ENCODE measurements around the gene LAPTM4A. TPM values are rescaled to one million over a fixed set of nuclear protein-coding genes. Genes with fewer than 3 reads are reported as not detected.

Gene LAPTM4A
- total RNA-seq, 1 donor from 2014 or later: 242 TPM

DNA sequence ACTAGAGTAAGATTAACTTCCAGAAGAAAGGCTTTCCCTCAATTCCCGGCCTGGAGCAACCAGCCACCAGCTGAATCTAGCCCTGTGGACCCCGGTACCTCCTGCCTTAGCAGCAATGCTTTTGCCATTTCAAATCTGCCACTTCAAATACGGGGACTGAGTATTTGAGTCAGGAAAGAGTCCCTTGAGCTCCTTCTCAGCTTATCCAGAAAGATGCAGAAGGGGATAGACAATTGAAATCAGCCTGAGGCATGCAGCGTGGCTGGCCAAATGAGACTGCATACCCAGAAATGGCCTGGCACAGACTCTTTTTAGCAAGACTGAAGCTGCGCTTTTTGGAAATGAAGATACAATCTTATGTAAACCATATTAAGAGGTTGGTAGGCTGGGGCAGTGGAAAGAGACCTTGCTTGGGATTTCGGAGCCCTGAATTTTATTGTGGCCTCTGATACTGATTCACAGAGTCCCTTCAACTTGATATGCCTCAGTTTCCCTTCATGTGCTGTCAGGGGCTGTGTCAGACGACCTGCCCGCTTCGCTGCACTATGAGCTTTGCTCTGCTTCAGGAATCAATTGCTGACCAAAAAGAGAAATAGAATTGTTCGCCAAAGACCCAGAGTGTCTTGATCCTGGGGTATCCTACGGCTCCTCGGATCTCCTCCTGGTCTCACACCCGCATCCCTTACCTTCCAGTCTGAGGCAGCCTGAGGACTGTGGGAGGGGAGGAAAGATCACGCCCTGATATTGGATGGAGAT lies 40.0 kb downstream of the LAPTM4A start:
- DNase-seq (ENCODE audit: missing footprints) (no peak), ATAC-seq (no peak)
- intact Hi-C loops (cut with DNase I): no loop called here

GRCh38 chr2:20008703-20009102 lies 42.7 kb downstream of the LAPTM4A start:
- no peak for DNase-seq (ENCODE audit: missing footprints)
- intact Hi-C loops (cut with DNase I): no loop called here
- no peak for ATAC-seq

DNA sequence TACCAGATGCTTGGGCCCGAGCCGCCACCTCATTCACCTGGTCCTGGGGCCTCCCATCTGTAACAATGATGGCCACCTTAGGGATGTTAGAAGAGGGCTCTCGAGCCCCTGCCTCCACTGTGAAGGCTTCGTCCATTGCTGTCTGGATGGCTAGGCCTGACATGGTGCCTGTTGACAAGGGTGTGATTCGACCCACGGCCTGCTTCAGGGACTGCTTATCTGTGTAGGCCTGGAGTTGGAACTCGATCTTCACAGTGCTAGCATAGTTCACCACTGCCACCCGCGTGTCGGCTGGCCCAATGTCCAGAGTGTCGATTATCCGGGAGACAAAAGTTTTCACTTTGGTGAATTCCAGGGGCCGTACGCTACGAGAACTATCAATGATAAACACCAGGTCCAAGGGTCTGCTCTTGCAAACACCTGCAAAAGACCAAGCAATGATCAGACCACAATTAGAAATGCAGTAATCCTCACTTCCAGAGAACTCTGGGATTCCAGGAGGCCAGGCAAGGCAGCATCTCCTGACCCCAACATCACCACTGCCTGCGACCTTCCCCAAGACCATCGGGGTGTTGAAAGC lies 45.4 kb downstream of the LAPTM4A start:
- intact Hi-C loops (cut with DNase I): no loop called here
- DNase-seq (ENCODE audit: missing footprints) (no peak), ATAC-seq (no peak)

DNA sequence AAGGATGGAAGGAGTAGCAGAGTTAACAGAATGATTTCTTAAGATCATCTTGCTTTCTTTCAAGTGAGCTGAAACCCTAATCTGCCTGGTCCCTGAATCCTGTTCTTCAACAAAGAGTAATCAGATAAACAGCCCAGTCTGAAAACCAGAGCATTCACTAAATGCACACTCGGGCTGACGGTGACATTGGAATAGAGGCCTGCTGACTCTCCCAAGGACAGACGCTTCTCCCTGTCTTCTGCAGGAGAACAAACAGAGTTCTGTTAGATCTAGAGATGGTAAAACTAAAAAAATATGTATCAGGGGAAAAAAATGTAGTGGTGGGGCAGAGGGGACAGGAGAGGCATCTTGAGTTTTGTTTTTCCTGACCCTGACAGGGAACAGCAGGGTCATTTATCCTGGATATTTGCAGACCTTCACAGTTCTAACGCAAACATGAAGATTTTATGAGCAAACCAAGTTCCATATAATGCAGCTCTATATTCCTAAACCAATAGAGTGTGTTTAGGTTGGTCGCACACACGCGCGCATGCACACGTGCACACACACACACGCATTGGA lies 46.3 kb downstream of the LAPTM4A start:
- ATAC-seq: no peak
- intact Hi-C loops (cut with DNase I): no loop called here
- no peak for DNase-seq (ENCODE audit: missing footprints)

DNA sequence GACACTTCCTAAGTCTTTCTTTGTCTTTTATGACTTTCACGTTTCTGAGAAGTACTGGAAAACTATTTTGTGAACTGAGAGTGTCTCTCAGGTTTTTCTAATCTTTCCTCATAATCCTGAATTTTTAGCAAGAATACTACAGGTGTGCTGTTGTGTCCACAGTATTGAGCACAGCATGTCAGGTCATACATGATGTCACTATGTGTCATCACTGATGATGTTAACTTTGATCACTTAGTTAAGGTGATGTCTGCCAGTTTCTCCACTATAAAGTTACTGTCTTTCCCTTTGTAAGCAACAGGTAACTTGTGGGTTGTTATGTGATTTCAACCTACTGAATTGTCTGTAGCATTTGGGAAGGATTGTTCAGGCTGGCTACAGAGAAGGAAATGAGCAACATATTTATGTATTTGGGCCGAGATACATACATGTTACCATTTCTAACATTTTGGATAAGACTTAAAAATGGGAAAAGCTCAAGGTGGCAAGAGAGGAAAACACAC lies 50.0 kb downstream of the LAPTM4A start:
- no peak for DNase-seq (ENCODE audit: missing footprints)
- intact Hi-C loops (cut with DNase I): no loop called here
- no peak for ATAC-seq

GRCh38 chr2:19993731-19994130 lies 57.7 kb downstream of the LAPTM4A start:
- intact Hi-C loops (cut with DNase I): no loop called here
- DNase-seq (ENCODE audit: missing footprints): no peak
- ATAC-seq: no peak

GRCh38 chr2:19991895-19992294 lies 59.5 kb downstream of the LAPTM4A start:
- DNase-seq (ENCODE audit: missing footprints) (no peak), ATAC-seq (no peak)
- intact Hi-C loops (cut with DNase I): no loop called here

GRCh38 chr2:19990416-19990728 lies 61.1 kb downstream of the LAPTM4A start:
- no peak for ATAC-seq
- intact Hi-C loops (cut with DNase I): no loop called here
- DNase-seq (ENCODE audit: missing footprints): no peak

- peak; percentile 99 for ATAC-seq
- DNase-seq (ENCODE audit: missing footprints): peak; percentile 97
- intact Hi-C loops (cut with DNase I): no loop called here
Measured at GRCh38 chr2:19989667-19990415, 61.6 kb downstream of the LAPTM4A start, which contains the start of gene WDR35. Gene WDR35, minus strand, starts transcription at chr2:19990105. Its CDS starts 90 bp downstream, at chr2:19990015.

DNA sequence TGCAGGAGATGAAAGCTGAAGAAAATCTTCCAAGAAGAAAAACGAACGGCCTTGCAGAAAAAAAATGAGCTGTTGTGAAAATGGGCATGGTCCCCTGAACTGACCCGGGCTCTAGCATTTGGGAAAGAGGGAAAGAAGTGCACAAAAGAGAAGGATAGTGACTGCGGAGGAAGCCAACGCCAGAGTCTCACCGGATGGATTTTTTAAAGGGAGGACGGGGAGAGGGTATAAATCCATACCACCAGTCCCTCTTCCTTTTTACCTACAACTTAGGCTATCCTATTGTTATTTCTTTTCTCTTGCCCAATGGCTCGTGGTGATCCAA lies 62.1 kb downstream of the LAPTM4A start:
- DNase-seq (ENCODE audit: missing footprints): no peak
- intact Hi-C loops (cut with DNase I): no loop called here
- ATAC-seq: no peak

DNA sequence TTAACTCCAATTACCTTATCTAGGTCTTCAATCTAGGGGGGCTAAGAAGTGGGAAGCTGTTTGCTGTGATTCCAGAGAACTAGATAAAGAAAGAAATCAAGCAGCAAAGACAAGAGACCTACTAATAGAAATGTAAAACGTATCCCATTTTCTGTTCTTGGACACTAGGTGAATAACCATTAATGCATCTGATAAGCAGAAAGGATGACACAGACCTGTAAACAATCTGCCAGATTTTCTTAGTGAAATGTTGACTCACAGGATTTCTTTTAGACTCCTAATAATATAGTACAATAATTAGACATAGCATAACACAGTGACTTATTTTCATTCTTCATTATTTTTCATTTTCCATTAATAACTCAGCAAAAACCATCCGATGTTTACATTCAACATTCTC lies 62.8 kb downstream of the LAPTM4A start:
- intact Hi-C loops (cut with DNase I): no loop called here
- no peak for ATAC-seq
- no peak for DNase-seq (ENCODE audit: missing footprints)

GRCh38 chr2:19987936-19988335 lies 63.5 kb downstream of the LAPTM4A start:
- no peak for DNase-seq (ENCODE audit: missing footprints)
- ATAC-seq: no peak
- intact Hi-C loops (cut with DNase I): no loop called here

Other genes with a start within 250 kb of the LAPTM4A start
- gene TTC32, start 149.6 kb downstream of the LAPTM4A start, total RNA-seq: 2.7 TPM
- gene WDR35, start 61.5 kb downstream of the LAPTM4A start, total RNA-seq: 4.1 TPM
- 0.19 TPM for gene MATN3, start 39.0 kb downstream of the LAPTM4A start, total RNA-seq
- 0.68 TPM for gene SDC1, start 173.5 kb upstream of the LAPTM4A start, total RNA-seq

All from Right ventricle myocardium inferior (tissue), 1 donor.